Measurements from ENCODE around the gene ZBTB4. TPM values are rescaled to one million over a fixed set of nuclear protein-coding genes. Genes with fewer than 3 reads are reported as not detected.
A peak's percentile ranks its signal among the peaks of the same experiment; 100 is the strongest.

ZBTB4 gene
- total RNA-seq, 1 experiment from 2014 or later, result 17.1 TPM

- no peaks in the 10 kb centered on the region for H3K4me1 ChIP-seq (ENCODE audit: control insufficient read depth in 1 of 2, insufficient read depth in 2 of 2, low read length in 2 of 2)
- no peak overlapping the region for H3K9ac ChIP-seq (ENCODE audit: low read length)
- peaks cover 74 to 81% of the 10 kb centered on the region in 2 experiments for H3K36me3 ChIP-seq (ENCODE audit: control insufficient read depth in 1 of 2, insufficient read depth in 2 of 2, low read length in 2 of 2)
- H3K27me3 ChIP-seq (ENCODE audit: insufficient read depth, low read length), result no peaks in the 10 kb centered on the region
- no peak overlapping the region for H3K27ac ChIP-seq (ENCODE audit: low read depth, low read length)
- no peaks in the 10 kb centered on the region for H3K9me2 ChIP-seq (ENCODE audit: insufficient read depth)
- peaks cover 64% of the 10 kb centered on the region; the same call in 1 of the 2 replicates for H3K79me2 ChIP-seq (ENCODE audit: insufficient read depth, low read length)
- H3K9me3 ChIP-seq (ENCODE audit: control insufficient read depth in 1 of 2, insufficient read depth in 1 of 2, low read depth in 1 of 2, low read length in 2 of 2), result no peaks in the 10 kb centered on the region
- 0 out of 2 replicates have a peak, but pooled peaks cover 3% of the 10 kb centered on the region for H4K20me1 ChIP-seq (ENCODE audit: insufficient read depth)
- RAD21 ChIA-PET (ENCODE audit: low non-redundant PET in 1 of 2, low total read pairs in 2 of 2, uncharacterized antibody in 2 of 2, unreplicated experiment in 2 of 2), result no interaction called here
- no peak overlapping the region for H3K4me2 ChIP-seq (ENCODE audit: low read length)
- DNase-seq (ENCODE audit: low read depth, low spot score) (no peak), ATAC-seq (peak; percentile 42; the same call in 1 of the 2 replicates)
- POLR2A ChIA-PET, result no interaction called here
- TF ChIP-seq, protein P1, sequence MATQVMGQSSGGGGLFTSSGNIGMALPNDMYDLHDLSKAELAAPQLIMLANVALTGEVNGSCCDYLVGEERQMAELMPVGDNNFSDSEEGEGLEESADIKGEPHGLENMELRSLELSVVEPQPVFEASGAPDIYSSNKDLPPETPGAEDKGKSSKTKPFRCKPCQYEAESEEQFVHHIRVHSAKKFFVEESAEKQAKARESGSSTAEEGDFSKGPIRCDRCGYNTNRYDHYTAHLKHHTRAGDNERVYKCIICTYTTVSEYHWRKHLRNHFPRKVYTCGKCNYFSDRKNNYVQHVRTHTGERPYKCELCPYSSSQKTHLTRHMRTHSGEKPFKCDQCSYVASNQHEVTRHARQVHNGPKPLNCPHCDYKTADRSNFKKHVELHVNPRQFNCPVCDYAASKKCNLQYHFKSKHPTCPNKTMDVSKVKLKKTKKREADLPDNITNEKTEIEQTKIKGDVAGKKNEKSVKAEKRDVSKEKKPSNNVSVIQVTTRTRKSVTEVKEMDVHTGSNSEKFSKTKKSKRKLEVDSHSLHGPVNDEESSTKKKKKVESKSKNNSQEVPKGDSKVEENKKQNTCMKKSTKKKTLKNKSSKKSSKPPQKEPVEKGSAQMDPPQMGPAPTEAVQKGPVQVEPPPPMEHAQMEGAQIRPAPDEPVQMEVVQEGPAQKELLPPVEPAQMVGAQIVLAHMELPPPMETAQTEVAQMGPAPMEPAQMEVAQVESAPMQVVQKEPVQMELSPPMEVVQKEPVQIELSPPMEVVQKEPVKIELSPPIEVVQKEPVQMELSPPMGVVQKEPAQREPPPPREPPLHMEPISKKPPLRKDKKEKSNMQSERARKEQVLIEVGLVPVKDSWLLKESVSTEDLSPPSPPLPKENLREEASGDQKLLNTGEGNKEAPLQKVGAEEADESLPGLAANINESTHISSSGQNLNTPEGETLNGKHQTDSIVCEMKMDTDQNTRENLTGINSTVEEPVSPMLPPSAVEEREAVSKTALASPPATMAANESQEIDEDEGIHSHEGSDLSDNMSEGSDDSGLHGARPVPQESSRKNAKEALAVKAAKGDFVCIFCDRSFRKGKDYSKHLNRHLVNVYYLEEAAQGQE (IDR thresholded peaks at IDR 0.05; ENCODE audit: low read depth), result no peak
- TF ChIP-seq EGR1 (IDR thresholded peaks at IDR 0.05; ENCODE audit: low read depth) (no peak), ZFX (IDR thresholded peaks at IDR 0.05) (no peak), FOSL1 (IDR thresholded peaks at IDR 0.05; ENCODE audit: low read depth) (no peak), ELF1 (IDR thresholded peaks at IDR 0.05; ENCODE audit: borderline replicate concordance, low read depth) (no peak), TCF7L2 (IDR thresholded peaks at IDR 0.05; ENCODE audit: borderline replicate concordance, extremely low read depth, insufficient read depth, insufficient read length) (no peak), ZBTB33 (IDR thresholded peaks at IDR 0.05; ENCODE audit: extremely low read depth, insufficient replicate concordance, low read length) (no peak), RAD21 (IDR thresholded peaks at IDR 0.05; ENCODE audit: low read depth) (no peak), SIN3A (IDR thresholded peaks at IDR 0.05; ENCODE audit: low read depth) (no peak), JUND (IDR thresholded peaks at IDR 0.05) (no peak), EZH2phosphoT487 (IDR thresholded peaks at IDR 0.05; ENCODE audit: borderline replicate concordance) (no peak), SRF (IDR thresholded peaks at IDR 0.05; ENCODE audit: low read depth) (no peak), MAX (IDR thresholded peaks at IDR 0.05) (no peak)
- TF ChIP-seq, protein P2, sequence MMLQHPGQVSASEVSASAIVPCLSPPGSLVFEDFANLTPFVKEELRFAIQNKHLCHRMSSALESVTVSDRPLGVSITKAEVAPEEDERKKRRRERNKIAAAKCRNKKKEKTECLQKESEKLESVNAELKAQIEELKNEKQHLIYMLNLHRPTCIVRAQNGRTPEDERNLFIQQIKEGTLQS (IDR thresholded peaks at IDR 0.05), result no peak
- TF ChIP-seq, protein P3, sequence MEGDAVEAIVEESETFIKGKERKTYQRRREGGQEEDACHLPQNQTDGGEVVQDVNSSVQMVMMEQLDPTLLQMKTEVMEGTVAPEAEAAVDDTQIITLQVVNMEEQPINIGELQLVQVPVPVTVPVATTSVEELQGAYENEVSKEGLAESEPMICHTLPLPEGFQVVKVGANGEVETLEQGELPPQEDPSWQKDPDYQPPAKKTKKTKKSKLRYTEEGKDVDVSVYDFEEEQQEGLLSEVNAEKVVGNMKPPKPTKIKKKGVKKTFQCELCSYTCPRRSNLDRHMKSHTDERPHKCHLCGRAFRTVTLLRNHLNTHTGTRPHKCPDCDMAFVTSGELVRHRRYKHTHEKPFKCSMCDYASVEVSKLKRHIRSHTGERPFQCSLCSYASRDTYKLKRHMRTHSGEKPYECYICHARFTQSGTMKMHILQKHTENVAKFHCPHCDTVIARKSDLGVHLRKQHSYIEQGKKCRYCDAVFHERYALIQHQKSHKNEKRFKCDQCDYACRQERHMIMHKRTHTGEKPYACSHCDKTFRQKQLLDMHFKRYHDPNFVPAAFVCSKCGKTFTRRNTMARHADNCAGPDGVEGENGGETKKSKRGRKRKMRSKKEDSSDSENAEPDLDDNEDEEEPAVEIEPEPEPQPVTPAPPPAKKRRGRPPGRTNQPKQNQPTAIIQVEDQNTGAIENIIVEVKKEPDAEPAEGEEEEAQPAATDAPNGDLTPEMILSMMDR (IDR thresholded peaks at IDR 0.05 in 2 of 3, conservative IDR thresholded peaks at IDR 0.05 in 1 of 3; ENCODE audit: borderline replicate concordance in 1 of 3, insufficient read depth in 1 of 3, low read depth in 2 of 3, low read length in 2 of 3), result no peak
- intact Hi-C loops (cut with micrococcal nuclease), result no loop called here
- BruUV-seq (replicated peaks), result no TSS peak
- CTCF ChIA-PET, result interaction anchor here (0.7 to 1.9 kb wide), 3 partner anchors 9 to 147 kb away, joined by 3 to 4 read pairs (median 3); no protein-coding TSS in a partner anchor
- no peak overlapping the region for H3K4me3 ChIP-seq (replicated peaks in 1 of 2; ENCODE audit: low read depth in 1 of 2, low read length in 2 of 2)
- H2AFZ ChIP-seq (ENCODE audit: low read depth, low read length, poor library complexity, severe bottlenecking), result no peak overlapping the region
These were observed 22.9 kb upstream of the ZBTB4 start for GRCh38 chr17:7502171-7502847.

All from HCT116 (cell line).